ENCODE measurements around the gene PRSS21.

PRSS21 gene

DNA sequence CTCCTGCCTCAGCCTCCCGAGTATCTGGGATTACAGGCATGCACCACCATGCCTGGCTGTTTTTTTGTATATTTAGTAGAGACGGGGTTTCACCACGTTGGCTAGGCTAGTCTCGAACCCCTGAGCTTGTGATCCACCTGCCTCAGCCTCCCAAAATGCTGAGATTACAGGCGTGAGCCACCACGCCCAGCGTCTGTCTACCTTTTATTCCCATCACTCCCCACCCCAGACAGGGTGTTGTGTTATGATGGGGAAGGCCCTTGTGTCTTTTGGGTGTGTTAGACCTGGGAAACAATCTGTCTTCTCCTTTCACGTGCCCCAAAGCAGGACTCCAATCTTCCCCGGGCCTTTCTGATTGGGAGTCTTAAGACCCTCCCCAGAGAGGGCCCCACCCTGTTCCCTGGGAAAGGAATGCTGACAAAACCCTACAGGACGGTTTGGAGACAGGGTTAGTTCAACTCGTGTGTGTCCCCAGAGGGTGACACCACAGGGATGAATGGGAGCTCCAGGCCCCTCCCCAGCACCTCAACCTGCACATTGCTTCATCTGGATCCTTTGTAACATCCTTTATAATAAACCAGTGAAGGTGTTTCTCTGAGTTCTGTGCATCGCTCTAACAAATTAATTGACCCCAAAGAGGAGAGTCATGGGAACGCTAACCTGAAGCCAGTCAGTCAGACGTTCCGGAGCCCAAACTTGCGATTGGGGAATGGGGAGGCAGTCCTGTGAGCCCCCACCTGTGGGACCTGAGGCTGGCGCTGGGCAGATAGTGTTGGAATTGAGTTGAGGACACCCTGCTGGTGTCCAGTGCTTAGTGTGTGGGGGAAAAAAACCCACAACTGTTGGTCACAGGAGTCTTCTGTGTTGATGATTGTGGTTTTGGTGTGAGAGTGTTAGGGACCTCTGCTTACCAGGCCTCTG, 36.8 kb upstream of the PRSS21 start:
- no peak for DNase-seq (ENCODE audit: low read depth)

DNA sequence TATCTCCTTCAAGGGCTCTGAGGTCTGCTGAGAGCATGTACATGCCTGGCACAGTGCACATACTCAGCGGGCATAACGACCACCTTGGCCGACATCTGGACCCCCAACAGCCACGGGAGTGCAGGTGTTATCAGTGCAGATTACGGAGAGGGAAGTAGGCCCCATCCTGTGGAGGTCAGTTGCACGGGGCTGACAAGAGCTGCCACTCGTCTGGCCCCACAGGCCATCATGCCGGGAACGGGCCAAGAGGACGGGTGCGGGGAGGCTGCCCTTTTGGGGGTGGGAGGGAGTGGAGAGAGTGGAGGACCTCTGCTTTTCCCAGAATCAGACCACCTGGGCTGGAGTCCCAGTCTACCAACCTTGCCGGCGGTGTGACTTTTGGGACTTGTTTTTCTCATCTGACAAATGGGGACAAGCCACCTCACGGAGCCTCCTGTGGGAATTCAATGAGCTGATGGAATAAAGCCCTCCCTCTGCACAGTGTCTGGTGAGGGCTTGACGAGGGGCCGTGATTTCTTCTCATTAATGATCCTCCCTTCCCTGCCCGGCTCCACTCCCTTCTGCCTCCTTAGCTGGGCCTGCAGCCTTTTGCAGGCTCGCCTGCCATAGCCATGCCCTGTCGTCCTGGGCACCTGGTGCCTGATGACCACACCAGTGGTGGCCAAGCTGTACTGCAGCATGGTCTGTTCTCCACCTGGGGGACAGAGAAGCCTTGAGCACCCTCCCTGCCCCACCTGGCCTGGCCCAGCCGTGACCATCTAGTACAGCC, 34.3 kb upstream of the PRSS21 start:
- no peak for DNase-seq (ENCODE audit: low read depth)

DNA sequence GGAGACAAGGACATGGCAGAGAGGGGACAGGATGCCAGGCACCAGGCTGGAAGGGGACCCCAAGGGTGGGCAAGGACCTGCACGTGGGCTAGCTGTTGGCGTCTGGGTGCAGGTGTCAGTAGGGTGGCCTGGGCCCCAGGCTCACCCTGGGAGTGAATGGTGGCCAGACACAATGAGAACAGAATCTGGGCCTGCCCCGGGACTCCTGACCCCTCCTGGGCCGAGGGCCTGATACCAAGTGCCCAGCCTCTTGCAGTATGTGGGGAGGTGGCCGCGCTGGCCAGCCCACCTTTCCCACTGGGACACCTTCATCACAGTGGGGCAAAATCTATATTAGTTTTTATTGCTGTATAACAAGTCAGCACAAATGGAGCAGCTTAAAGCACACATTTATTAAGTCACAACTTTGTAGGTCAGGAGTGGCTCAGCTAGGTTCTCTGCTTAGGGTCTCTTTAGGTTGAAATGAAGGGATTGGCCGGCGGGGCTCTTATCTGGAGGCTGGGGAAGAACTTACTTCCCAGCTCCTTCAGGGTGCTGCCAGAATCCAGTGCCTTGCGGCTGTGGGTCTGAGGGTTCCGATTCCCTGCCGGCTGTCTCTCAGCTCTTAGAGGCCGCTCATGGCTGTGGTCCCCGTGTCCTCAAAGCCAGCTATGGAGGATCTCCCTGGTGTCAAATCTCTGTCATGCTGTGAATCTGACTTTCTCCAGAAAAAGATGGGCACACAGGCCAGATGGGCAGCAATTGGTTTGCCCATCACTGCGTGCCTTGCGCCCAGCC, 33.3 kb upstream of the PRSS21 start:
- no peak for DNase-seq (ENCODE audit: low read depth)

DNA sequence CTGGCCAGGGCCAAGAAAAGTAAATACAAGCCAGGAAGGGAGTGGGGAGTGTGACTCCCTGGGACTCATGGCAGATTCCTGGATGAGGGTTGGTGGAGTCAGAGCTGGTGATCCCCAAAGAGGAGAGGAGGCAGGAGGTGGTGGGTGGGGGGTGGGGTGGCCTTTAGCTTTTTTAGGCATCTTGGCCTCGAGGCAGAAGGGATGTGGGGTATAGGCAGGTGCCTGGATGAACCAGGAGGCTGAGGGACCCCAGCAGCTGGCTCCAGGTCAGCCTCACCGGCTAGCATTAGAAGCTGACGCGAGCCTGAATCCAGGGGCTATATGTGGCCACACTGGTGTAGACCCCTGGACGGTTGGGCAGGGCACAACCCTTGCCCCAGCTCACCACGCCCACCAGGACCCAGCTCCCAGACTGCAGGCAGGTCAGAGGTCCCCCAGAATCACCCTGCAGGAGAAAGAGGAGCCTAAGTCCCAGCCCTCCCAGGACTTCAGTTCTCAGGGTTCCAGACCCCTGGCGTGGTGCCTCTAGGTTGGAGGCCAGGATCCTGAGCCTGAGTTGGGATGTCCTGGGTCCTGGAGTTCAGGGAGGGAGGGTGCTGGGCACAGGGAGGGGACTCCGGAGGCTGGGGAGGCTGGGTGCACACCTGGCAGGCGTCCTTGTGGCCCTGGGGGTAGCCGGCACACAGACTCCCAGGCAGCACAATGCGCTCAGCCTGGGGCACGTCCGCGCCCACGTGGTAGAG, 32.5 kb upstream of the PRSS21 start:
- no peak for DNase-seq (ENCODE audit: low read depth)

DNA sequence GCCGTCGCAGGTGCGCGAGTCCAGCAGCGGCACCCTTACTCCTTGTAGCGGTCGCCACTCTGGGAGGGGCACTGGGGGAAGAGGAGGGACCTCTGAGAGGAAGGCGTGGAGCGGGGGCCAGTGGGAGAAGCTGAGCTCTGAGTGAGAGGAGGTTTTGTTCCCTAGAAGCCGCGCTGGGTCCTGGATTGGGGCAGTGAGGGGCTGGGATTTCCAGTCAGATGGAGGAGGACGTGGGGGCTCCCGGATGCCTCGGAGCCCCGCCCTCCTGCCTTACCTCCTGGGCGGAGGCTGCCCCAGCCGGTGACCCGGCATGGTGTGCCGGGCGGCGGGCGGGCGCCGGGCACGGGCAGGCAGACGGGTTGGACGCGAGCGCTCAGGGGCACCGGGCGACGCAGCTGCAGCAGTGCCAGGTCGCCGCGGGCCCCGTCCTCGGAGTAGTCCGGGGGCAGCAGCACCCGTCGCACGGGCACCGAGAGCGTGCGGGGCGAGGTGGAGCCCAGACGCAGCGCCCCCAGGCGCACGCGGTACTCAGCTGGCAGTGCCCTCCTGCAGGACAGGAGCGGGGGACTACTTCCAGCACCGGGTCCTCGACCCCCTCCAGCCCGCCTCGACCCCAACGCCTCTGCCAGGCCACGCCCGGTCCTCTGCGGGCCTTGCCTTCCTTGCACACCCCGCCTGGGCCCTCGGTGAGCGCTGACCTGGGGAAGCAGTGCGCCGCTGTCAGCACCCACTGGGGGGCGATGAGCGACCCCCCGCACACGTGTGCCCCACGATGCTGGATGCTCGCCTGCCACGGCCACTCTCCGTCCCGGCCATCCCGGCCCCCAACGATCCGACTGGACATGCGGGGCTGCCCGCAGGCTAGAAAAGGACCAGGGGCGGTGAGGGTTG, 31.7 kb upstream of the PRSS21 start:
- no peak for DNase-seq (ENCODE audit: low read depth)

DNA sequence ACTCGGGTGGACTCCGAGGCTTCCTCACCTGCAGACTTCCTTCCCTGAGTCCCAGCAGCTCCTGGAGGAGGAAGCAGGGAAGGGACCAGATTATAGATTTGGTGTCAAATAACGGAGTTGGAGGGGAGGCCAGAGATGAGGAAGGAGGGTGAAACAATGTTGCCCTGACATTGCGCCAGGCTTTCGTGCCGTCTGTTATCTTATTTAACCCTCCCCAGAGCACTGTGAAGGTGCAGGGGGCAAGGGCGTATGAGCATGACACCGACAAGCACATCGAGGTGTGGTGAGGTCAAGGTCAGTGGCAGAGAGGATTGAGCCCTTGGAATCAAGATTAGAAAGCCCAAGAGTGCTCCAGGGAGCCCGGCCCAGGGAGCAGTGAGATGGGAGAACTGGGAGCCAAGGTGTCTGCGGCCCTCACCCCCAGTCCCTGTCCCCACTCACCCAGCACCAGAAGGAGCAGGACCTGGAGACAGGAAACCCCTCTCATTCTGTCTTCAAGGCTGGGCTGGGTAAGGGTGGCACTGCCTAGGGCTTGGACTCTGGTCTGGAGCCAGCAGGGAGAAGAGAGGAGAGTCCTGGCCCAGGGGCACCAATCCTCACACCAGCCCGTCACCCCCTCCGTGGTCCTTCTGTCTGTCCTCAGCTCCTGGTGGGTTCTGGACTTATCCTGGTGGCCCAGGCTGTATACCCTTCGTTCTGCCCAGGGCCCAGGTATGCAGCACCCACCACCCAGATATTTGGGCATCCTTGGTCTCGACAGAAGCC, 30.8 kb upstream of the PRSS21 start:
- DNase-seq (ENCODE audit: low read depth) = no peak

DNA sequence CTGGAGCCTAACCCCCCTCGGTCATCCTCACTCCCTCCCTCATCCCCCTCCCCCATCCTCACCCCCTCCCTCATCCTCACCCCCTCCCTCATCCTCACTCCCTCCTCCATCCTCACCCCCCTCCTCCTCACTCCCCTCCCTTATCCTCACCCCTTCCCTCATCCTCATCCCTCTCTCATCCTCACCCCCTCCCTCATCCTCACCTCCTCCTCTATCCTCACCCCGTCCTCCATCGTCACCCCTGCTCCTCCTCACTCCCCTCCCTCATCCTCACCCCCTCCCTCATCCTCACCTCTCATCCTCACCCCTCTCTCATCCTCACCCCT, 30.2 kb upstream of the PRSS21 start:
- no peak for DNase-seq (ENCODE audit: low read depth)

DNA sequence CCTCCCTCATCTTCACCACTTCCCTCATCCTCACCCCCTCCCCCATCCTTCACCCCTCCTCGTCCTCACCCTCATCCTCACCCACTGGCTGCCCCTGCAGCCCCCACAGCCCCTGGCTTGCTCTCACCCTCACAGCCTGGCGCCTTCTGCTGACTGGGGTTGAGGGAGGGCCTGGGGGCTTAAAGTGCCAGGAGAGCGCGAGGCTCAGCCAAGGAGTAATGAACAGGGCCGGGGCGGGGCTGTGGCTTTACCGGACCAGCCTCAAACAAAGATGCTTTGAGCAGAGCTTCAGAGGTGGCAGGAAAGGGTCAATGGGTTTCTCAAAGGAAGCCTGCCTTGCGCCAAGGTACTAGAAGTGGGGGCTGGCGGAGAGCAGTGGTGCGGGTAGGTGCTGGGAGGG, 29.6 kb upstream of the PRSS21 start, which contains the start of gene PRSS33:
Gene PRSS33, minus strand, starts transcription at position 155 of the 400 bp plus-strand sequence. CDS start 1,013 bp downstream, outside the sequence.
- DNase-seq (ENCODE audit: low read depth) = no peak

DNA sequence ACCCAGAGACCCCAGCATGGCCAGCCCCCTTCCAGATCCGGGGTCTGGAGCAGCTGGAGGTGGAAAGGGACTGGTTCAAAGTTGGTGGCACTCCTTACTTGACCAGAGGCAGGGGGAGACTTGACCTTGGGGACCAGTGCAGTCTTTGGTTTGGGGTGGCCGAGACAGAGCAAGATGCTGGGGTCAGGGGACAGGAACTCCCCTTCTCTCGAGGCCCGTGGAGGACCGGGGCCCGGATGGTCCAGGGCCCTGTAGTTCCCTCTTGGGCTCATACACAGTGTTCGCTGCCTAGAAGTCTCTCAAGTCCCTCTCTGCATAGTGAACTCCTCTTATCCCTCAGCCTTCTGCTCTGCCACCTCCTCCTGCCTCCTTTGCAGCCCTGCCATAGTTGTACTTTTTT, 29.1 kb upstream of the PRSS21 start:
- DNase-seq (ENCODE audit: low read depth) = no peak

DNA sequence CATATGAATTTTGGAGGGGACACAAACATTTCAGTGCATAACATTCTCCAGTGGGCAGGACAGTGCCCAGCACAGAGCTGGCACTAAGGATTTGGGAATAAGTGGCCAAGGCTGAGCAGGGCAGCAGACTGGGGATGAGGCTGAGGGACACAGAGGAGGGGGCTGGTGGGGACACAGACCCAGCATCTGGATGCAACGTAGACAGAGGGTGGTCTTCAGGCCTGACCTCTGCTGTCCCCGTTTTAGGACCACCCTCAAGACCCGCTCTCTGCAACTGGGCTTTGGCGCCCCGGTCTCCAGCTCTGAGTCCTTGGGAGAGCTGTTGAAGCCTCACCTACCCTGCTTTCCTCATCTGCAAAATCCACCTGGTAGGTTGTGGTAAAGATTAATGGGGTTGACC, 26.4 kb upstream of the PRSS21 start:
- no peak for DNase-seq (ENCODE audit: low read depth)

DNA sequence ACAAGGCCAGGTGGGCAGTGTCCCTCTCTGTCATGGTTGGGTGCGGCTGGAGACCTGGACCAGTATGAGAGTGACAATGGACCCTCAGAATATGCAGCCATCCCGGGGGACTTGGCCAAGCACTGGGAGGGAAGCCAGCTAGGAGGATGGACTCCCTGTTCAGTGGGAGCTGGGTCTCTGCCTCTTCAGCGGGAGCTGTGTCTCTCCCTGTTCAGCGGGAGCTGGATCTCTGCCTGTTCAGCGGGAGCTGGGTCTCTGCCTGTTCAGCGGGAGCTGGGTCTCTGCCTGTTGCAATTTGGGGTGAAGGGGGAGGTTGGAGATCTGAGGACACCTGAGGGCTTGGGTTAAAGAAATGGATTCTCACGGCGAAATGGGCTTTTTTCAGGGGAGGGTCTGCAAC, 25.9 kb upstream of the PRSS21 start:
- DNase-seq (ENCODE audit: low read depth) = no peak

DNA sequence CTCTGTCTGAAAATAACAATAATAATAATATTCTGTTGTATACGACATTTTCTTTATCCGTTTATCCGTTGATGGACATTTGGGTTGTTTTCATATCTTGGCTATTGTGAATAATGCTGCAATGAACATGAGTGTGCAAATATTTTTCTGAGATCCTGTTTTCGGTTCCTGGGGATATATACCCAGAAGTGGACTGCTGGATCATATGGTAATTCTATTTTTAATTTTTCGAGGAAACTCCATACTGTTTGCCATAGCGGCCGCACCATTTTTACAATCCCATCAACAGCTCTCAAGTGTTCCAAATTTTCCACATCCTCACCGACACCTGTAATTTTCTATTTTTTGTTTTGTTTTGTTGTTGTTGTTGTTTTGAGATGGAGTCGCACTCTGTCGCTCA, 24.1 kb upstream of the PRSS21 start:
- no peak for DNase-seq (ENCODE audit: low read depth)

DNA sequence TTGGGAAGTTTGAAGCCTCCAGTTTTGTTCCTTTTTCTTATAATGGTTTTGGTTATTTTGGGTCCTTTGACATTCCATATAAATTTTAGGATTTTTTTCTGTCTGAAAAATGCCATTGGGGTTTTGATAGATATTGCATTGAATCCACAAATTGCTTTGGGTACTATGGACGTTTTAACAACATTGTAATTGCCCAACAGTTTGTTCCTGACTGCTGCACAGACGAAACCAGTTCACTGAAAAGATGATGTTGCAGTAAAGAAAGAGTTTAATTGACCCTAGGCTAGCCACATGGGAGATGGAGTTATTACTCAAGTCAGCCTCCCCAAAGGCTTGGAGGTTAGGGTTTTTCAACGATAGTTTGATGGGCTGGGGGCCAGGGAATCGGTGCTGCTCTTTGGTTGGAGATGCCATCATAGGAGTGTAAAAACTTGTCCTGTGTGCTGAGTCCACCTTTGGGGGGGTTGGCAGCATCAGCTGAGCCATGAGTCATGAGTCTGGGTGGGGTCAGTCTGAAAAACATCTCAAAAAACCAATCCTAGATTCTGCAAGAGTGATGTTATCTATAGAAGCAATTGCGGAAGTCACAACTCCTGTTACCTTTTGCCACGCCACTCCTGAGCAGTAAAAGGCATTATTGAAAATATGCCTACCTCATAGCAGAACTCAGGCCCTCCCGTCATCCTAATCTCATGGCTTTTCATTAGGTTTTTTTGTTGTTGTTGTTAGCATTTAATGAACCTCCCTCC, 21.5 kb upstream of the PRSS21 start:
- no peak for DNase-seq (ENCODE audit: low read depth)

DNA sequence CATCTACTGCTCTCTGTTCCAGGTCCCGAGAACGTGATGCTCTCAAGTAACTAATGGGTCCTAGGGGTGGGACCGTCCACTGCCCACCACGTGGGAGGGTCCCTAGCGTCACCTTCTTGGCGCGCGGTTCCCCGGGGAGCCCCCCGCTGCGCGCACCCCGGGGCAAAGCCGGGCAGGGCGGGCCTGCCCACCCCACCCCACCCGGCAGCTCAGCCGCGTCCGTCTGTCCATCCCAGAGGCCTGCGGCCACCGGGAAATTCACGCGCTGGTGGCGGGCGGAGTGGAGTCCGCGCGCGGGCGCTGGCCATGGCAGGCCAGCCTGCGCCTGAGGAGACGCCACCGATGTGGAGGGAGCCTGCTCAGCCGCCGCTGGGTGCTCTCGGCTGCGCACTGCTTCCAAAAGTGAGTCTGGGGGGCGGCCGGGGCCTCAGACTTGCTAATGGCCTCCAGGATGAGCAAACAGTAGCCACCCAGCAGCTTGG, 18.3 kb upstream of the PRSS21 start:
- no peak for DNase-seq (ENCODE audit: low read depth)

DNA sequence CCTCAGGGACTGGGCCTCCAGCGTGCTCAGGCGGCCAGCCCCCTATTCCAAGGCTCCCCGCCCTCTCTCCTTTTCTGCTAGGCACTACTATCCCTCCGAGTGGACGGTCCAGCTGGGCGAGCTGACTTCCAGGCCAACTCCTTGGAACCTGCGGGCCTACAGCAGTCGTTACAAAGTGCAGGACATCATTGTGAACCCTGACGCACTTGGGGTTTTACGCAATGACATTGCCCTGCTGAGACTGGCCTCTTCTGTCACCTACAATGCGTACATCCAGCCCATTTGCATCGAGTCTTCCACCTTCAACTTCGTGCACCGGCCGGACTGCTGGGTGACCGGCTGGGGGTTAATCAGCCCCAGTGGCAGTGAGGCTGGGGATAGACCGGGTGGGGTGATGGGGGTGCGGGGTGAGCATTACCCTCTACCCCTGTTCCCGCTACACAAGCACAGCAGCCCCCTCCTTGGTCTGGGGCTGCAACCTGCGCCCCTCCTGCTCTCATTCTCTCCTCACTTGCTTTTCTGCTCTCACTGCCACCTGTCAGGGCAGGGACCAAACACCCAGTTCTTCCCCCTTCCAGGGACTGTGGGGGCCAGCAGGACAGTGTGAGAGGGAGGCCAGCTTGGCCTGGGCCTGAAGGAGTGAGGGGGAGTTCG, 17.7 kb upstream of the PRSS21 start:
- no peak for DNase-seq (ENCODE audit: low read depth)

DNA sequence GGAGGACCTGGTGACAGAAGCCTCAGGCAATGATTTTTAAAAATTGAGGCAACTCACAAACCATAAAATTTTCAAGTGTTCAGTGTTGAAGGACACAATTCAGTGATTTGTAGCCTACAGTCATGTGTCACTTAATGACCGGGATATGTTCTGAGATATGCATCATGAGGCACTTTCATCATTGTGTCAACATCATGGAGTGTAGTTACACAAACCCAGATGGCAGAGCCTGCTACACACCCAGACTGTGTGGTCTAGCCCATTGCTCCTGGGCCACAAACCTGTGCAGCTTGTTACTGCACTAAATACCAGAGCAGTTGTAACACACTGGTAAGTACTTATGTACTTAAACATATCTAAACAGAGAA, 17.2 kb upstream of the PRSS21 start:
- no peak for DNase-seq (ENCODE audit: low read depth)

DNA sequence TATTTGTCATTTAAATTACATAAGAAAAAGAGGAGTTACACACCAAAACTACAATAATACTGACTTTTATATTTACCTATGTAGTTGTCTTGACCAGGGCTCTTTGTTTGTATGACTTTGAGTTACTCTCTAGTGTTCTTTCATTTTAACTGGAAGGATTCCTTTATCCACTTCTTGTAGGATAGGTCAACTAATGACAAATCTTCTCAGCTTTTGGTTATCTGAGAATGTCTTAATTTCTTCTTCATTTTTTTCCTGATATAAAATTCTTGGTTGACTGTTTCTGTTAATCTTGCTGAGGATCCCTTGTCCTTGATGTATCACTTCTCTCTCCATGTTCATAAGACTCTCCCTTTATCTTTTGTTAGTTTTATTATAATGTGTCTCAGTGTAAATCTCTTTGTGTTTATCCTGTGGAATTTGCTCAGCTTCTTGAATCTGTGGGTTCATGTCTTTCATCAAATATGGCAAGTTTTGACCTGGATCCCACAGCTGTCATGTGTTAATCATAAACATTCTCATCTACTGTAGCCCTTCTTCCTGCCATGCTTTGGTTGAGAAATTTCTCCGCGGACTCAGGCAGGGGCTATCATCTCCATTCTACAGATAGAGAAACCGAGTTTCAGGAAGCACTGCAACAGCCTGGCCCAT, 13.4 kb upstream of the PRSS21 start:
- no peak for DNase-seq (ENCODE audit: low read depth)

DNA sequence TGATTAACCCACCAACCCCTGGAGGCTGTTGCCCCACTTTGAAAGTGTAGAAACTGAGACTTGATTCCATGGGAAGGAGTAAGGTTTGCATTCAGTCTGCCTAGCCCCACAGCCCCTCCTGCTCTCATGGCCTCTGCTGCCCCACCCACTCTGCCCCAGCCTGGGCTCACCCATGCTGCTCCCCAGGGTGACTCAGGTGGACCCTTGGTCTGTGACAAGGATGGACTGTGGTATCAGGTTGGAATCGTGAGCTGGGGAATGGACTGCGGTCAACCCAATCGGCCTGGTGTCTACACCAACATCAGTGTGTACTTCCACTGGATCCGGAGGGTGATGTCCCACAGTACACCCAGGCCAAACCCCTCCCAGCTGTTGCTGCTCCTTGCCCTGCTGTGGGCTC, 12.3 kb upstream of the PRSS21 start:
- no peak for DNase-seq (ENCODE audit: low read depth)
